Raji (cell line): ENCODE results near the gene PAPPA2.

Experiments
- POLR2A ChIP-seq: IDR thresholded peaks from 2 replicates; pipeline ENCODE4 v1.6.1; 2011; ENCODE audit warnings: low read depth, low read length, control low read depth; ENCODE audit not compliant: insufficient read depth

The PAPPA2 gene

GRCh38 chr1:176533020-176533419 is 70.0 kb downstream of the PAPPA2 start:
- no peak for TF ChIP-seq POLR2A

GRCh38 chr1:176536588-176536987 is 73.6 kb downstream of the PAPPA2 start:
- TF ChIP-seq POLR2A: no peak

GRCh38 chr1:176539018-176539417 is 76.0 kb downstream of the PAPPA2 start:
- TF ChIP-seq POLR2A: no peak

- TF ChIP-seq POLR2A: no peak
Measured at GRCh38 chr1:176540428-176540827, 77.5 kb downstream of the PAPPA2 start.

- no peak for TF ChIP-seq POLR2A
Measured at GRCh38 chr1:176541663-176542062, 78.7 kb downstream of the PAPPA2 start.

GRCh38 chr1:176542352-176542751 is 79.4 kb downstream of the PAPPA2 start:
- TF ChIP-seq POLR2A: no peak

GRCh38 chr1:176543360-176544129 is 80.6 kb downstream of the PAPPA2 start:
- TF ChIP-seq POLR2A: no peak

- no peak for TF ChIP-seq POLR2A
Measured at GRCh38 chr1:176545034-176545639, 82.2 kb downstream of the PAPPA2 start.

GRCh38 chr1:176546825-176547224 is 83.8 kb downstream of the PAPPA2 start:
- TF ChIP-seq POLR2A: no peak

- TF ChIP-seq POLR2A: no peak
Measured at GRCh38 chr1:176551146-176551545, 88.2 kb downstream of the PAPPA2 start.

GRCh38 chr1:176552217-176552991 is 89.4 kb downstream of the PAPPA2 start:
- TF ChIP-seq POLR2A: no peak

GRCh38 chr1:176552999-176553398 is 90.0 kb downstream of the PAPPA2 start:
- no peak for TF ChIP-seq POLR2A

GRCh38 chr1:176556288-176556687 is 93.3 kb downstream of the PAPPA2 start:
- TF ChIP-seq POLR2A: no peak

GRCh38 chr1:176557543-176558258 is 94.7 kb downstream of the PAPPA2 start:
- TF ChIP-seq POLR2A: no peak

GRCh38 chr1:176558561-176558960 is 95.6 kb downstream of the PAPPA2 start:
- TF ChIP-seq POLR2A: no peak
